ENCODE measurements around the gene SH2D6. TPM values are rescaled to one million over a fixed set of nuclear protein-coding genes. Genes with fewer than 3 reads are reported as not detected.

The SH2D6 gene
- polyA plus RNA-seq, 1 of the 3 experiments (the other 2 are of a cell fraction): 0.33 TPM

GRCh38 chr2:85383850-85384249 is 34.7 kb upstream of the SH2D6 start:
- Histone ChIP-seq H4K20me1 (ENCODE audit: insufficient read depth) (no peaks in the 10 kb centered on the region), H3K9me3 (no peaks in the 10 kb centered on the region), H3K79me2 (ENCODE audit: insufficient read depth) (no peaks in the 10 kb centered on the region), H3K4me2 (no peak overlapping the region), H3K9ac (no peak overlapping the region), H2AFZ (ENCODE audit: low read depth) (no peak overlapping the region), H3K27ac (ENCODE audit: low read depth in 2 of 2, low read length in 1 of 2) (no peak overlapping the region), H3K4me1 (ENCODE audit: control insufficient read depth in 1 of 2, insufficient read depth in 2 of 2, low read depth in 1 of 2, low read length in 1 of 2) (no peaks in the 10 kb centered on the region), H3K36me3 (replicated peaks in 1 of 2; ENCODE audit: control insufficient read depth in 1 of 2, insufficient read depth in 2 of 2, low read length in 1 of 2) (peaks cover 15 to 40% of the 10 kb centered on the region in 2 experiments), H3K9me2 (no peaks in the 10 kb centered on the region), H3K4me3 (ENCODE audit: low read depth in 2 of 2, low read length in 1 of 2) (no peak overlapping the region), H3F3A (replicated peaks; ENCODE audit: insufficient read depth) (no peaks in the 10 kb centered on the region), H3K27me3 (ENCODE audit: insufficient read depth) (no peaks in the 10 kb centered on the region)
- no peak for DNase-seq
- WGBS (ENCODE audit: low lambda C conversion rate): 90% methylated on average over 4 of the region's 4 CpGs
- POLR2A ChIA-PET: no interaction called here
- CTCF ChIA-PET: interaction anchor here (1.1 kb wide), 1 partner anchor 36 kb away, joined by 3 read pairs; no protein-coding TSS in a partner anchor
- no peak for TF ChIP-seq CHD2 (IDR thresholded peaks at IDR 0.05; ENCODE audit: low read length, partially characterized antibody)

- no peak overlapping the region for H2AFZ ChIP-seq (ENCODE audit: low read depth)
- H3K36me3 ChIP-seq (replicated peaks in 1 of 2; ENCODE audit: control insufficient read depth in 1 of 2, insufficient read depth in 2 of 2, low read length in 1 of 2): peaks cover 11 to 21% of the 10 kb centered on the region in 2 experiments
- no peaks in the 10 kb centered on the region for H3K4me1 ChIP-seq (ENCODE audit: control insufficient read depth in 1 of 2, insufficient read depth in 2 of 2, low read depth in 1 of 2, low read length in 1 of 2)
- no peak for DNase-seq
- no peak overlapping the region for H3K4me3 ChIP-seq (ENCODE audit: low read depth in 2 of 2, low read length in 1 of 2)
- no peaks in the 10 kb centered on the region for H4K20me1 ChIP-seq (ENCODE audit: insufficient read depth)
- H3K4me2 ChIP-seq: no peak overlapping the region
- WGBS (ENCODE audit: low lambda C conversion rate): 81% methylated on average over 2 of the region's 2 CpGs
- TF ChIP-seq, protein P1, sequence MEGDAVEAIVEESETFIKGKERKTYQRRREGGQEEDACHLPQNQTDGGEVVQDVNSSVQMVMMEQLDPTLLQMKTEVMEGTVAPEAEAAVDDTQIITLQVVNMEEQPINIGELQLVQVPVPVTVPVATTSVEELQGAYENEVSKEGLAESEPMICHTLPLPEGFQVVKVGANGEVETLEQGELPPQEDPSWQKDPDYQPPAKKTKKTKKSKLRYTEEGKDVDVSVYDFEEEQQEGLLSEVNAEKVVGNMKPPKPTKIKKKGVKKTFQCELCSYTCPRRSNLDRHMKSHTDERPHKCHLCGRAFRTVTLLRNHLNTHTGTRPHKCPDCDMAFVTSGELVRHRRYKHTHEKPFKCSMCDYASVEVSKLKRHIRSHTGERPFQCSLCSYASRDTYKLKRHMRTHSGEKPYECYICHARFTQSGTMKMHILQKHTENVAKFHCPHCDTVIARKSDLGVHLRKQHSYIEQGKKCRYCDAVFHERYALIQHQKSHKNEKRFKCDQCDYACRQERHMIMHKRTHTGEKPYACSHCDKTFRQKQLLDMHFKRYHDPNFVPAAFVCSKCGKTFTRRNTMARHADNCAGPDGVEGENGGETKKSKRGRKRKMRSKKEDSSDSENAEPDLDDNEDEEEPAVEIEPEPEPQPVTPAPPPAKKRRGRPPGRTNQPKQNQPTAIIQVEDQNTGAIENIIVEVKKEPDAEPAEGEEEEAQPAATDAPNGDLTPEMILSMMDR (IDR thresholded peaks at IDR 0.05): no peak
- no peak for TF ChIP-seq FOXM1 (IDR thresholded peaks at IDR 0.05; ENCODE audit: low read depth)
- TF ChIP-seq GATA2 (CRISPR knock-in tag; IDR thresholded peaks at IDR 0.05): no peak
- no peak for TF ChIP-seq USF1 (IDR thresholded peaks at IDR 0.05; ENCODE audit: borderline replicate concordance, low read depth)
- TF ChIP-seq, protein P2, sequence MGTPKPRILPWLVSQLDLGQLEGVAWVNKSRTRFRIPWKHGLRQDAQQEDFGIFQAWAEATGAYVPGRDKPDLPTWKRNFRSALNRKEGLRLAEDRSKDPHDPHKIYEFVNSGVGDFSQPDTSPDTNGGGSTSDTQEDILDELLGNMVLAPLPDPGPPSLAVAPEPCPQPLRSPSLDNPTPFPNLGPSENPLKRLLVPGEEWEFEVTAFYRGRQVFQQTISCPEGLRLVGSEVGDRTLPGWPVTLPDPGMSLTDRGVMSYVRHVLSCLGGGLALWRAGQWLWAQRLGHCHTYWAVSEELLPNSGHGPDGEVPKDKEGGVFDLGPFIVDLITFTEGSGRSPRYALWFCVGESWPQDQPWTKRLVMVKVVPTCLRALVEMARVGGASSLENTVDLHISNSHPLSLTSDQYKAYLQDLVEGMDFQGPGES (IDR thresholded peaks at IDR 0.05; ENCODE audit: low read depth, low read length): no peak
- TF ChIP-seq RAD21 (IDR thresholded peaks at IDR 0.05; ENCODE audit: low read length): no peak
- no peaks in the 10 kb centered on the region for H3K9me2 ChIP-seq
- POLR2A ChIA-PET: no interaction called here
- H3K9ac ChIP-seq: no peak overlapping the region
- H3K27me3 ChIP-seq (ENCODE audit: insufficient read depth): no peaks in the 10 kb centered on the region
- CTCF ChIA-PET: interaction anchor here (1.8 kb wide), 1 partner anchor 175 kb away, joined by 5 read pairs; the partner anchor contains the start of gene GGCX
- no peaks in the 10 kb centered on the region for H3K9me3 ChIP-seq
- no peaks in the 10 kb centered on the region for H3K79me2 ChIP-seq (ENCODE audit: insufficient read depth)
- H3F3A ChIP-seq (replicated peaks; ENCODE audit: insufficient read depth): no peaks in the 10 kb centered on the region
- H3K27ac ChIP-seq (ENCODE audit: low read depth in 2 of 2, low read length in 1 of 2): no peak overlapping the region
Observed at GRCh38 chr2:85385746-85386145, 32.8 kb upstream of the SH2D6 start.

DNA sequence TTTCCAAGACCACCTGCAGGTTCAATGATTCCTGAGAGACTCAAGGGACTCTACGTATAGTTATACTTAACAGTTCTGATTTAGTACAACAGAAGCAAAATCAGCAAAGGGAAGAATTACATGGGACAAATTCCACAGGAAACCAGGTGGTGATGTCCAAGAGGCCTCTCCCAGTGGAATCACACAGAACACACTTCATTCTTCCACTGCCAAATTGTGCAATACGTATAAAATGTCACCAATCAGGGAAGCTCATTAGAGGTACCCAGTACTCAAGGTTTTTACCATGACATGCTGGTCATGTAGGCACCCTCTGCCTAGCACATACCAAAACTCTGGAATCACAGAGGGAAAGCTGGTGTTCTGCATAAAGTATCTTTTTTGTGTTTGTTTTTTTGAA is 30.8 kb upstream of the SH2D6 start:
- no peak overlapping the region for H3K4me2 ChIP-seq
- H3K79me2 ChIP-seq (ENCODE audit: insufficient read depth): no peaks in the 10 kb centered on the region
- no peak overlapping the region for H3K27ac ChIP-seq (ENCODE audit: low read depth in 2 of 2, low read length in 1 of 2)
- H3K27me3 ChIP-seq (ENCODE audit: insufficient read depth): no peaks in the 10 kb centered on the region
- no peaks in the 10 kb centered on the region for H3K9me2 ChIP-seq
- H2AFZ ChIP-seq (ENCODE audit: low read depth): no peak overlapping the region
- no peaks in the 10 kb centered on the region for H4K20me1 ChIP-seq (ENCODE audit: insufficient read depth)
- H3K4me3 ChIP-seq (ENCODE audit: low read depth in 2 of 2, low read length in 1 of 2): no peak overlapping the region
- H3K9ac ChIP-seq: no peak overlapping the region
- 100% methylated on average over 2 of the region's 2 CpGs for WGBS (ENCODE audit: low lambda C conversion rate)
- no peak for TF ChIP-seq RCOR1 (IDR thresholded peaks at IDR 0.05; ENCODE audit: low read length)
- no peaks in the 10 kb centered on the region for H3F3A ChIP-seq (replicated peaks; ENCODE audit: insufficient read depth)
- ChIA-PET CTCF (interaction anchor here (1.6 kb wide), 1 partner anchor 22 kb away, joined by 4 read pairs; no protein-coding TSS in a partner anchor), POLR2A (no interaction called here)
- H3K4me1 ChIP-seq (ENCODE audit: control insufficient read depth in 1 of 2, insufficient read depth in 2 of 2, low read depth in 1 of 2, low read length in 1 of 2): no peaks in the 10 kb centered on the region
- no peaks in the 10 kb centered on the region for H3K9me3 ChIP-seq
- peaks cover 6 to 11% of the 10 kb centered on the region in 2 experiments for H3K36me3 ChIP-seq (replicated peaks in 1 of 2; ENCODE audit: control insufficient read depth in 1 of 2, insufficient read depth in 2 of 2, low read length in 1 of 2)
- DNase-seq: no peak

Data from SK-N-SH (cell line).